Upper lobe of left lung (tissue), 4 donors: ENCODE data around the gene JAG2.

Experiments
- EP300 ChIP-seq, 4 donors: sonication (generic); formaldehyde crosslinking; IDR thresholded peaks; one replicate each; pipeline ENCODE4 v1.5.1; 2017; ENCODE audit warnings: antibody characterized with exemption in 4 of 4, control low read depth in 2 of 4
- POLR2A ChIP-seq, 4 donors: fragments of 450-650 bp; IDR thresholded peaks; one replicate each; pipeline ENCODE4 v1.5.1; 2016 to 2017; ENCODE audit warnings: antibody characterized with exemption in 4 of 4, mild to moderate bottlenecking in 2 of 4
- TF ChIP-seq, protein P1 (sequence below), 6 experiments: fragments of 450-650 bp in 4 of 6; fragments of 200-600 bp in 2 of 6; sonication (generic) in 2 of 6; IDR thresholded peaks; one replicate each; pipeline ENCODE4 v1.5.1; 2016 to 2019; ENCODE audit warnings: antibody characterized with exemption in 6 of 6

DNA sequence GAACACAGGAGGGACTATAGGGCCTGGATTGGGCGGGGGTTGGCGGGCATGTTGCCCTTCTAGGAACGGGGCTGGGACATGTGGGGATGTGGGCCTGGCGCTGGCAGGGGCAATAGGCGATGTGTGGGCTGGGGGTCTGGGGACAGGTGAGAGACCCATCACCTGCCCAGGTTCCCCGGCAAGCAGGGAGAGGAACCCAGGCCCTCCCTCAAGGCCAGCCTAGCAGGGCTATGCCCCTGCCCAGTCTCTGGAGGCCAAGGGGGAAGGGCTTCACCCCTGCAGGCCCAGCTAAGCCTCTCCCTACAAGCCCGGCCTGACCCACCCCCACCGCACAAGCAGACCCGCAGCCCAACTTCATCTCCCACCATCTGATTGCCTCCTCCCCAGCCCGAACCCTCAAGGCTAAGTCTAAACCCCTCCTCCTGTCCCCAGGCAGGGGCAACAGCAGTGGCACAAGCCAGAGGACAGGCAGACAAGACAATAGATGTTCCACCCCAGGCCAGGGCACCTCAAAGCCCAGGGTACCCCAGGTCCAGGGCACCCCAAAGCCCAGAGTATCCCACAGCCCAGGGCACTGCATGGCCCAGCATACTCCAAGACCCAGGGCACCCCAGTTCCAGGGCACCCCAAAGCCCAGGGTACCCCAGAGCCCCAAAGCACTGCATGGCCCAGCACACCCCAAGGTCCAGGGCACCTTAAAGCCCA lies 6.5 kb downstream of the JAG2 start:
- TF ChIP-seq, protein P1, sequence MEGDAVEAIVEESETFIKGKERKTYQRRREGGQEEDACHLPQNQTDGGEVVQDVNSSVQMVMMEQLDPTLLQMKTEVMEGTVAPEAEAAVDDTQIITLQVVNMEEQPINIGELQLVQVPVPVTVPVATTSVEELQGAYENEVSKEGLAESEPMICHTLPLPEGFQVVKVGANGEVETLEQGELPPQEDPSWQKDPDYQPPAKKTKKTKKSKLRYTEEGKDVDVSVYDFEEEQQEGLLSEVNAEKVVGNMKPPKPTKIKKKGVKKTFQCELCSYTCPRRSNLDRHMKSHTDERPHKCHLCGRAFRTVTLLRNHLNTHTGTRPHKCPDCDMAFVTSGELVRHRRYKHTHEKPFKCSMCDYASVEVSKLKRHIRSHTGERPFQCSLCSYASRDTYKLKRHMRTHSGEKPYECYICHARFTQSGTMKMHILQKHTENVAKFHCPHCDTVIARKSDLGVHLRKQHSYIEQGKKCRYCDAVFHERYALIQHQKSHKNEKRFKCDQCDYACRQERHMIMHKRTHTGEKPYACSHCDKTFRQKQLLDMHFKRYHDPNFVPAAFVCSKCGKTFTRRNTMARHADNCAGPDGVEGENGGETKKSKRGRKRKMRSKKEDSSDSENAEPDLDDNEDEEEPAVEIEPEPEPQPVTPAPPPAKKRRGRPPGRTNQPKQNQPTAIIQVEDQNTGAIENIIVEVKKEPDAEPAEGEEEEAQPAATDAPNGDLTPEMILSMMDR (IDR thresholded peaks at IDR 0.05), result no peak
- no peak for TF ChIP-seq POLR2A (IDR thresholded peaks at IDR 0.05)
- no peak for TF ChIP-seq EP300 (IDR thresholded peaks at IDR 0.05)
